Panc1 (cell line): ENCODE data around the gene PPP1R13L. TPM values are rescaled to one million over a fixed set of nuclear protein-coding genes. Genes with fewer than 3 reads are reported as not detected.
"Not testable (repeated sequence)": the region's sequence is repeated elsewhere in the genome, so short reads cannot be mapped to it uniquely, and the experiment has no call there.

ENCODE experiments used
- ATAC-seq: fragments of 200-7000 bp; cut with Tn5 transposase; 2 replicates; pipeline ENCODE4 v1.9.1; 2020; ENCODE audit warnings: mild to moderate bottlenecking, moderate library complexity
- BruUV-seq: library from RNA; stranded (reverse); fragments of 400-500 nt; replicated peaks from 2 replicates; lab custom pipeline; 2021; lab: Mats Ljungman, UMichigan
- CTCF ChIA-PET: fragments of 300-600 bp; sonication (Branson Sonifier 250); formaldehyde crosslinking; loops from one replicate; lab custom pipeline; 2022; ENCODE audit warnings: antibody characterized with exemption; lab: Charles Lee
- POLR2A ChIA-PET: fragments of 300-600 bp; sonication (Branson Sonifier 250); formaldehyde crosslinking; loops from one replicate; lab custom pipeline; 2022; ENCODE audit warnings: antibody characterized with exemption; lab: Charles Lee
- DNase-seq: peaks from one replicate; pipeline ENCODE4 v3.0.0-alpha.2; 2010; ENCODE audit warnings: low read depth, low spot score
- H3K27ac ChIP-seq: 2 replicates; pipeline ENCODE4 v1.5.1; 2011; ENCODE audit warnings: mild to moderate bottlenecking, low read length, inconsistent platforms
- H3K27me3 ChIP-seq: fragments of 200-500 bp; sonication (Bioruptor generic); 2 replicates; pipeline ENCODE4 v1.6.0; 2014; ENCODE audit warnings: low read length, inconsistent platforms; ENCODE audit not compliant: control insufficient read depth, insufficient read depth
- H3K36me3 ChIP-seq: fragments of 200-500 bp; sonication (Bioruptor generic); 2 replicates; pipeline ENCODE4 v1.5.1; 2014; ENCODE audit warnings: inconsistent platforms, mild to moderate bottlenecking, low read length, moderate library complexity; ENCODE audit not compliant: control insufficient read depth, insufficient read depth
- H3K4me1 ChIP-seq: 2 replicates; pipeline ENCODE4 v1.5.1; 2011; ENCODE audit warnings: inconsistent platforms, mild to moderate bottlenecking, low read length, moderate library complexity; ENCODE audit not compliant: control insufficient read depth, insufficient read depth
- H3K4me3 ChIP-seq, 2 experiments: 2 replicates each; pipeline ENCODE4 v1.5.1; 2011 to 2012; ENCODE audit warnings: low read depth in 2 of 2, low read length in 2 of 2, mild to moderate bottlenecking in 2 of 2, inconsistent platforms in 1 of 2, moderate library complexity in 1 of 2
- H3K9me3 ChIP-seq: fragments of 200-500 bp; sonication (Bioruptor generic); 2 replicates; pipeline ENCODE4 v1.5.1; 2014; ENCODE audit warnings: low read depth, mild to moderate bottlenecking, inconsistent platforms, low read length, moderate library complexity; ENCODE audit not compliant: control insufficient read depth, insufficient read depth
- POLR2AphosphoS5 ChIP-seq: IDR thresholded peaks from 2 replicates; pipeline ENCODE4 v1.6.1; 2012; ENCODE audit warnings: mild to moderate bottlenecking, low read depth, low read length, moderate library complexity
- SIN3A ChIP-seq: IDR thresholded peaks from 2 replicates; pipeline ENCODE4 v1.6.1; 2012; ENCODE audit warnings: low read depth, mild to moderate bottlenecking, low read length, moderate library complexity, borderline replicate concordance; ENCODE audit not compliant: insufficient read depth
- TCF7L2 ChIP-seq: IDR thresholded peaks from 2 replicates; pipeline ENCODE4 v1.6.1; 2011; ENCODE audit warnings: mild to moderate bottlenecking, low read depth, low read length, inconsistent platforms
- in situ Hi-C: cut with HindIII; loops from 2 replicates; pipeline ENCODE4 v1.10.0; 2016; ENCODE audit warnings: low sequenced_read_pairs, low pct_unique_long_range_greater_than_20kb
- intact Hi-C: fragments of 100-400 bp; cut with micrococcal nuclease; formaldehyde crosslinking; loops from one replicate; pipeline ENCODE4 v1.10.0; 2022; ENCODE audit not compliant: unreplicated experiment
- total RNA-seq: library from RNA; stranded (reverse); gene quantifications from one replicate; pipeline ENCODE4 v1.2.1, GENCODE V29; 2021; ENCODE audit not compliant: unreplicated experiment
- TF ChIP-seq, protein P1 (sequence below): fragments of 450-650 bp; IDR thresholded peaks from 2 replicates; pipeline ENCODE4 v1.5.1; 2017; ENCODE audit warnings: mild to moderate bottlenecking
- TF ChIP-seq, protein P2 (sequence below), 2 experiments: IDR thresholded peaks; 2 replicates each; pipeline ENCODE4 v1.6.1; 2011 to 2012; ENCODE audit warnings: low read depth in 2 of 2, control low read depth in 1 of 2, low read length in 1 of 2, mild to moderate bottlenecking in 1 of 2, moderate library complexity in 1 of 2; ENCODE audit not compliant: insufficient read depth in 1 of 2

Gene PPP1R13L
- total RNA-seq, 1 experiment from 2014 or later = 39.1 TPM

DNA sequence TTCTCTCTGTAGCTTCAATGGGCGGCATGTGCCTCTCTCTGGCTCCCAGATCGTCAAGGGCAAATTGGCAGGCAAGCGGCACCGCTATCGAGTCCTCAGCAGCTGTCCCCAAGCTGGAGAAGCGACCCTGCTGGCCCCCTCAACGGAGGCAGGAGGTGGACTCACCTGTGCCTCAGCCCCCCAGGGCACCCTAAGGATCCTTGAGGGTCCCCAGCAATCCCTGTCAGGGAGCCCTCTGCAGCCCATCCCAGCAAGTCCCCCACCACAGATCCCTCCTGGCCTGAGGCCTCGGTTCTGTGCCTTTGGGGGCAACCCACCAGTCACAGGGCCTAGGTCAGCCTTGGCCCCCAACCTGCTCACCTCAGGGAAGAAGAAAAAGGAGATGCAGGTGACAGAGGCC lies 3.3 kb upstream of the PPP1R13L start:
- TF ChIP-seq SIN3A = no peak
- TF ChIP-seq TCF7L2 = no peak
- TF ChIP-seq, protein P1, sequence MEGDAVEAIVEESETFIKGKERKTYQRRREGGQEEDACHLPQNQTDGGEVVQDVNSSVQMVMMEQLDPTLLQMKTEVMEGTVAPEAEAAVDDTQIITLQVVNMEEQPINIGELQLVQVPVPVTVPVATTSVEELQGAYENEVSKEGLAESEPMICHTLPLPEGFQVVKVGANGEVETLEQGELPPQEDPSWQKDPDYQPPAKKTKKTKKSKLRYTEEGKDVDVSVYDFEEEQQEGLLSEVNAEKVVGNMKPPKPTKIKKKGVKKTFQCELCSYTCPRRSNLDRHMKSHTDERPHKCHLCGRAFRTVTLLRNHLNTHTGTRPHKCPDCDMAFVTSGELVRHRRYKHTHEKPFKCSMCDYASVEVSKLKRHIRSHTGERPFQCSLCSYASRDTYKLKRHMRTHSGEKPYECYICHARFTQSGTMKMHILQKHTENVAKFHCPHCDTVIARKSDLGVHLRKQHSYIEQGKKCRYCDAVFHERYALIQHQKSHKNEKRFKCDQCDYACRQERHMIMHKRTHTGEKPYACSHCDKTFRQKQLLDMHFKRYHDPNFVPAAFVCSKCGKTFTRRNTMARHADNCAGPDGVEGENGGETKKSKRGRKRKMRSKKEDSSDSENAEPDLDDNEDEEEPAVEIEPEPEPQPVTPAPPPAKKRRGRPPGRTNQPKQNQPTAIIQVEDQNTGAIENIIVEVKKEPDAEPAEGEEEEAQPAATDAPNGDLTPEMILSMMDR = no peak
- TF ChIP-seq, protein P2, sequence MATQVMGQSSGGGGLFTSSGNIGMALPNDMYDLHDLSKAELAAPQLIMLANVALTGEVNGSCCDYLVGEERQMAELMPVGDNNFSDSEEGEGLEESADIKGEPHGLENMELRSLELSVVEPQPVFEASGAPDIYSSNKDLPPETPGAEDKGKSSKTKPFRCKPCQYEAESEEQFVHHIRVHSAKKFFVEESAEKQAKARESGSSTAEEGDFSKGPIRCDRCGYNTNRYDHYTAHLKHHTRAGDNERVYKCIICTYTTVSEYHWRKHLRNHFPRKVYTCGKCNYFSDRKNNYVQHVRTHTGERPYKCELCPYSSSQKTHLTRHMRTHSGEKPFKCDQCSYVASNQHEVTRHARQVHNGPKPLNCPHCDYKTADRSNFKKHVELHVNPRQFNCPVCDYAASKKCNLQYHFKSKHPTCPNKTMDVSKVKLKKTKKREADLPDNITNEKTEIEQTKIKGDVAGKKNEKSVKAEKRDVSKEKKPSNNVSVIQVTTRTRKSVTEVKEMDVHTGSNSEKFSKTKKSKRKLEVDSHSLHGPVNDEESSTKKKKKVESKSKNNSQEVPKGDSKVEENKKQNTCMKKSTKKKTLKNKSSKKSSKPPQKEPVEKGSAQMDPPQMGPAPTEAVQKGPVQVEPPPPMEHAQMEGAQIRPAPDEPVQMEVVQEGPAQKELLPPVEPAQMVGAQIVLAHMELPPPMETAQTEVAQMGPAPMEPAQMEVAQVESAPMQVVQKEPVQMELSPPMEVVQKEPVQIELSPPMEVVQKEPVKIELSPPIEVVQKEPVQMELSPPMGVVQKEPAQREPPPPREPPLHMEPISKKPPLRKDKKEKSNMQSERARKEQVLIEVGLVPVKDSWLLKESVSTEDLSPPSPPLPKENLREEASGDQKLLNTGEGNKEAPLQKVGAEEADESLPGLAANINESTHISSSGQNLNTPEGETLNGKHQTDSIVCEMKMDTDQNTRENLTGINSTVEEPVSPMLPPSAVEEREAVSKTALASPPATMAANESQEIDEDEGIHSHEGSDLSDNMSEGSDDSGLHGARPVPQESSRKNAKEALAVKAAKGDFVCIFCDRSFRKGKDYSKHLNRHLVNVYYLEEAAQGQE (IDR thresholded peaks at IDR 0.05; ENCODE audit: insufficient read depth in 1 of 2, low read depth in 2 of 2, low read length in 1 of 2) = no peak
- no peak for TF ChIP-seq POLR2AphosphoS5
- Histone ChIP-seq H3K9me3 (no peaks in the 10 kb centered on the region), H3K36me3 (peaks cover 4% of the 10 kb centered on the region; the same call in 1 of the 2 replicates), H3K27ac (no peak overlapping the region), H3K4me1 (peaks cover 10% of the 10 kb centered on the region), H3K4me3 (no peak overlapping the region), H3K27me3 (no peaks in the 10 kb centered on the region)
- POLR2A ChIA-PET = no interaction called here
- intact Hi-C loops = no loop called here
- BruUV-seq = no TSS peak
- DNase-seq (no peak), ATAC-seq (no peak)
- CTCF ChIA-PET = no interaction called here
- in situ Hi-C loops = no loop called here

DNA sequence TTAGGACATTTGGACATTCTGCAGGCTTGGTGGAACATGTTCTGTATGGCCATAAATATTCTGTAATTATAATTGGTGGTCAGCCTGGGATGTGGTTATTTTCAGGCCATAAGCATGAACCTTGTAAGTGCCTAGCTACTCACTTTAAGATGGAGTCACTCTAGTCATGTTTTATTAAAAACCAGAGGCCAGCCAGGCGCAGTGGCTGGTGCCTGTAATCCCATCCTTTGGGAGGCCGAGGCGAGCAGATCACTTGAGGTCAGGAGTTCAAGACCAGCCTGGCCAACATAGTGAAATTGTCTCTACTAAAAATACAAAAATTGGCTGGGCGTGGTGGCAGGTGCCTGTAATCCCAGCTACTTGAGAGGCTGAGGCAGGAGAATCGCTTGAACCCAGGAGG lies 2.7 kb upstream of the PPP1R13L start:
- ATAC-seq, CTCF ChIA-PET, in situ Hi-C loops, H3K9me3 ChIP-seq, DNase-seq, POLR2A ChIA-PET, intact Hi-C loops, H3K36me3 ChIP-seq, H3K27me3 ChIP-seq, BruUV-seq: not testable (repeated sequence)
- H3K4me1 ChIP-seq = peaks cover 14% of the 10 kb centered on the region
- H3K27ac ChIP-seq = peak overlapping the region; percentile 90
- peak overlapping the region; percentile 94 to 96 for H3K4me3 ChIP-seq

DNA sequence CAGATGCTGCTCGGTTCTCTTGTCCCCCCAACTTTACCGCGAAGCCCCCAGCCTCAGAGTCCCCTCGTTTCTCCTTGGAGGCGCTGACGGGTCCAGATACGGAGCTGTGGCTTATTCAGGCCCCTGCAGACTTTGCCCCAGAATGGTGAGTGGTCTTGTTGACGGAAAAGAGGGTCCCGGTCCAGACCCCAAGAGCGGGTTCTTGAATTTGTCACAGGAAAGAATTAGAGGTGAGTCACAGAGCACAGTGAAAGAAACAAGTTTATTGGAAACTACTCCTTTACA lies 2.2 kb upstream of the PPP1R13L start:
- ChIA-PET CTCF (interaction anchor here (0.6 kb wide), 1 partner anchor 206 kb away, joined by 3 read pairs; no protein-coding TSS in a partner anchor), POLR2A (no interaction called here)
- in situ Hi-C loops (no loop called here), intact Hi-C loops (no loop called here)
- Histone ChIP-seq H3K36me3 (peaks cover 4% of the 10 kb centered on the region; the same call in 1 of the 2 replicates), H3K4me3 (peak overlapping the region; percentile 94 to 96), H3K4me1 (peaks cover 14% of the 10 kb centered on the region), H3K9me3 (no peaks in the 10 kb centered on the region), H3K27ac (peak overlapping the region; percentile 90), H3K27me3 (no peaks in the 10 kb centered on the region)
- DNase-seq (no peak), ATAC-seq (no peak)
- BruUV-seq = no TSS peak
- no peak for TF ChIP-seq POLR2AphosphoS5
- TF ChIP-seq SIN3A = no peak
- TF ChIP-seq, protein P1 = no peak
- TF ChIP-seq, protein P2 (IDR thresholded peaks at IDR 0.05; ENCODE audit: insufficient read depth in 1 of 2, low read depth in 2 of 2, low read length in 1 of 2) = no peak
- no peak for TF ChIP-seq TCF7L2
